GM12864 (cell line): ENCODE measurements around the gene LPIN1.

Source experiments
- DNase-seq: peaks from one replicate; pipeline ENCODE4 v3.0.0-alpha.2; 2011; ENCODE audit warnings: low read depth
- H3K4me3 ChIP-seq: 2 replicates; pipeline ENCODE4 v1.5.1; 2011; ENCODE audit warnings: mild to moderate bottlenecking, low read depth, low read length, control low read depth
- TF ChIP-seq, protein P1 (sequence below): IDR thresholded peaks from 2 replicates; pipeline ENCODE4 v1.5.1; 2011; ENCODE audit warnings: low read depth, mild to moderate bottlenecking, moderate library complexity, low read length, control low read depth, inconsistent platforms; ENCODE audit errors: missing control alignments

Gene LPIN1

DNA sequence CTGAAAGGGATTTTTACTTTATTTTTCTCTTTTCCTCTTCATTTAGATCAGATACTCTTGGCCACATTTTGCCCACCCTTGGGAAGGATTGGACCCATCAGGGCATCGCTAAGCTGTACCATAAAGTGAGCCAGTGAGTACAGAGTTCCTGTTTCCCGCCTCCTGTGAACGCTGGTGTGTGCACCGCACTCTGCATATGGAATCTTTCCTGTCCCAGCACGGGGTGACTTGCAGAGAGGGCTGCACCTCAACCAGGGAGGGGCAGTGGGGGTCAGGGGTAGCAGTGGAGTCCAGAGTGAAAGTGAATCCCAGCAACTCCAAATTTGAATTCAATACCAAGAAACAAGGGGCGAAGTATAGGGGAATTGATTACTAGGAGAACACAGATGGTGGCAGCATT, 58.6 kb downstream of the LPIN1 start:
- TF ChIP-seq, protein P1, sequence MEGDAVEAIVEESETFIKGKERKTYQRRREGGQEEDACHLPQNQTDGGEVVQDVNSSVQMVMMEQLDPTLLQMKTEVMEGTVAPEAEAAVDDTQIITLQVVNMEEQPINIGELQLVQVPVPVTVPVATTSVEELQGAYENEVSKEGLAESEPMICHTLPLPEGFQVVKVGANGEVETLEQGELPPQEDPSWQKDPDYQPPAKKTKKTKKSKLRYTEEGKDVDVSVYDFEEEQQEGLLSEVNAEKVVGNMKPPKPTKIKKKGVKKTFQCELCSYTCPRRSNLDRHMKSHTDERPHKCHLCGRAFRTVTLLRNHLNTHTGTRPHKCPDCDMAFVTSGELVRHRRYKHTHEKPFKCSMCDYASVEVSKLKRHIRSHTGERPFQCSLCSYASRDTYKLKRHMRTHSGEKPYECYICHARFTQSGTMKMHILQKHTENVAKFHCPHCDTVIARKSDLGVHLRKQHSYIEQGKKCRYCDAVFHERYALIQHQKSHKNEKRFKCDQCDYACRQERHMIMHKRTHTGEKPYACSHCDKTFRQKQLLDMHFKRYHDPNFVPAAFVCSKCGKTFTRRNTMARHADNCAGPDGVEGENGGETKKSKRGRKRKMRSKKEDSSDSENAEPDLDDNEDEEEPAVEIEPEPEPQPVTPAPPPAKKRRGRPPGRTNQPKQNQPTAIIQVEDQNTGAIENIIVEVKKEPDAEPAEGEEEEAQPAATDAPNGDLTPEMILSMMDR: no peak
- DNase-seq: no peak
- H3K4me3 ChIP-seq: no peak overlapping the region

DNA sequence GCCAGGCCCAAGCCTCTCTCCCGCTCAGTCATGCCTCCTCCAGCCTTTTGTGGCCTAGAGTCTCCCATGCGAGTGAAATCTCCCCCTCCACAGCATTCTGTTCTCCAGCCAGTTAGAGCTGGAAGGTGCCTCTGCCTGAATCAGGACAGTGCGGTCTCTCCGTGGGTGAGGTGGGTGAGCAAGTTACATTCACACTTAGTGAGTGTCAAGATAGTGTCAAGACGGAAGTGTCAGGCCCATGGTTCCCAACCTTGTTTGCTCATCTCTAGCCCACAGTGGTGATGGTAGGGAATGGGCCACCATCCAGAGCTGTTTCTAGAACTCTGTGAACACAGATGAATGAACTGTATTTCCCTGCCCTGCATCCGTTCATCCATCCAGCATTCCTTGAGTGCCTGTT, 59.5 kb downstream of the LPIN1 start:
- no peak for DNase-seq
- TF ChIP-seq, protein P1: no peak

DNA sequence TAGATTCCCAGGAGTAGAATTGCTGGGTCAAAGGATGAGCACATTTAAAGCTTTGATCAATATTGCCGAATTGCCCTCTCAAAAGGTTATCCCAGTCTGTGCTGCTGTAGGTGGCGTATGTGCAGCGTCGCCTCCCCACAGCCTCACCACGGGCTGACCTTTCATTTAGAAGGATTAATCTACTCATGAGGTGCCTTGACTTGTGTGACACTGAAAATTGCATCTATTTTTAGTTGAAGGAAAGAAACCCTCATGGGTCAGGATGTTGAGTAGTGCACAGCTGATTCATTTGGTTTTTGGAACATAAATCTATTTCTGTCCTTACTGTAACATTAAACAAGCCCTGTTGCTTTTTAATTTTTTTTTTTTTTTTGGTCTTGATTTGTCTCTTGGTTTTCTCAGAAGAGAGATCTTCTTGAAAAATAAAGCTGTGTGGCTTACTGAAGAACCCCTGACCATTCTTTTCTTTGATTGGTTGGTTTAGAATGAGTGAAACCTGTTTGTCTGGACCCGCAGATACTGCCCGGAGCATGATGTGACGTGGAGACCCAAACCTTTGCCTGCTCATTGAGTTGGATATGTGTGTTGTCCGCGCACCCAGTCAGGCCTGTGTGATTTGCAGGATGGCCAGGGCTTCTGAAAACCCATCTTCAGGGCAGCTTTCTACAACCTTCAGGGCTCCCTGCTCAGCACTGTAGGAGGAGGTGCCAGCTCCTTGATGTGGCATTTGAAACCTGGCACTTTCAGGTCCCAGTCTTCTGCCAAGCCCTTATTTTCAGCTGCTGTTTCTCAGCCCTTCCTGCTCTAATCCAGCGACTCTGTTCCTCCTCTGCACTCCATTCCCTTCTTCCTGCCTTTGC, 61.0 kb downstream of the LPIN1 start:
- TF ChIP-seq, protein P1: no peak
- DNase-seq: no peak
- no peak overlapping the region for H3K4me3 ChIP-seq

More for the DNA sequence above, 59.5 kb downstream of the LPIN1 start:
- no peak overlapping the region for H3K4me3 ChIP-seq

DNA sequence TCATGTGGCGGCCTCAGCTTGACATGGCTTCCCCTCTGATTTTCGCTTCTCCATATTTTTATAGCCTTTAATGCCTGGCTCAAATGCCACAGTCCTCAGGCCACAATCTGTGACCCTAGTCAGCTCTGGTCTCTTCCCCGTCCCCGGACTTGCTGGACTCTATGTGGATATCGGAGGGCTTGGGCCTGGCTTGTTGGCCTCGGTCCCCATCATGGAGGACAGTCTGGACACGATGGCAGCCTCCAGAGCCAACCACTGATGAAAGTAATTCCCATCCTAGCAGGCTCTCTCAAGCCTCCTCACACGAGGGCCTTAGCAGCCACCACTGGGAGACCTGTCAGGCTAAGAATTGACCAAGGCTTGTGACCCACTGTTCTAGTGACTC, 61.6 kb downstream of the LPIN1 start:
- DNase-seq: no peak
- H3K4me3 ChIP-seq: no peak overlapping the region
- TF ChIP-seq, protein P1: no peak

DNA sequence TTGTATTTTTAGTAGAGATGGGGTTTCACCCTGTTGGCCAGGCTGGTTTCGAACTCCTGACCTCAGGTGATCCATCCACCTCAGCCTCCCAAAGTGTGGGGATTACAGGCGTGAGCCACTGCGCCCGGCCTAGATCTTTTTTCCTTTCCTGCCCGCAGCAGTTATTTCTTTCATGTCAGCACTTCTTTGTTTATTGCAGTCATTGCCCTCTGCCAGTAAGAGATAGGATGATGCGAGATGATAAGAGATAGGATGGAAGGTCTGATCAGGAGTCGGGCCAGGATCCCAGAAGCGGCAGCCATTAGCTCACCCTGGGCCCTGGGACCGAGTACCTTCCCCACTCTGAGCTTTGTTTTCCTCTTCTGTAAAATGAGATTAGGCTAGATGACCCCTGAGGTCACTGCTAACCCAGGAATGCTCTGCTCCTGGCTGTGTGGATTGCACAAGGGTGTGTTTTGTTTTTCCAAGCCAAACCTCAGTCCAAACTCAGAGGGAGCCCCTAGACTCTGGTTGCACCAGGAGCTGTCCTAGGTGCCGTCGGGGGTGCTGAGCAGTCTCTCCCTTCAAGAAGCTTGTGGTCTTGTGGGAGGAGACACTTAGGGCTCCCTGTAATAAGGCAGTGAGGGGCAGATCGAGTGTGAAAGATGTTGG, 63.3 kb downstream of the LPIN1 start:
- TF ChIP-seq, protein P1: no peak
- no peak for DNase-seq
- H3K4me3 ChIP-seq: no peak overlapping the region

DNA sequence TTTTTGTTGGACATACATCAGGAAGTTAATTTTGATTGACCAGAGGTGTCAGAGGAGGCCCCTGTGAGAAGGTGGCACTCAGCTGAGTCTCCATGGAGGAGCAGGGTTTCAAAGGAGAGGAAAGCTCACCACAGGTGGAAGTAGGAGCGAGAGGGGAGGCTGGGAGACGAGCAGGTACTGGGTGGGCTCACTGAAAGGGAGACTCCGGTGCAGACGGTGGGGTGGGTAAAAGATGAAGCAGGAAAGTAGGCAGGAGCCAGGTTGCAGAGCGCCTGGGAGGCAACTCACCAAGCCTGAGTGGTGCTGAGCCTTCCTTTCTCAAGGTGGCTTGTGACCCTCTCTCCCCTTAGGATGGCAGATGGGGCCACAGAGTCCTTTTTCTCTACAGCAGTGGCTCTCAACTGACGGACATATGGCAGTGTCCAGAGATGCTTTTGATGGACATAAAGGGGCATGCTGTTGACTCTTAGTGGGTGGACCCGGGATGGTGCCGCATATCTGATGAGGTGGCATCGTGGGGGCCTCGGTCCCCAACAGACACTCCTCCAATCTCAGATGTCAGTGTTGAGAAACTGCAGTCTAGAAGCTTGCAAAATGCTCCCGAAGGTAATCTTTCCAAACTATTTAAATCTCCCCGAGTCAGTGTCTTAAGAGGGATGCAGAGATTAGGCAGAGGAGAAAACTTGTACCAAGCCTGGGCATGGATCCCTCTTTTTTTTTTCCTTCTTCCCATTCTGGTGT, 64.0 kb downstream of the LPIN1 start:
- no peak for DNase-seq
- TF ChIP-seq, protein P1: no peak
- no peak overlapping the region for H3K4me3 ChIP-seq
